Motor neuron (in vitro differentiated cells): ENCODE data around the gene GNB3. TPM values are rescaled to one million over a fixed set of nuclear protein-coding genes. Genes with fewer than 3 reads are reported as not detected.
"Not testable (repeated sequence)": the region's sequence is repeated elsewhere in the genome, so short reads cannot be mapped to it uniquely, and the experiment has no call there.

Experiments
- ATAC-seq, 8 experiments: fragments of 200-7000 bp; cut with Tn5 transposase; replicated peaks in 6 of 8; 2 replicates each; pipeline ENCODE4 v1.8.0; 2021; ENCODE audit warnings: mild to moderate bottlenecking in 8 of 8, moderate library complexity in 8 of 8
- H3K27ac ChIP-seq, 2 donors: fragments of 250-450 bp; sonication (Bioruptor Pico); 2 replicates each; pipeline ENCODE4 v1.9.0; 2021; ENCODE audit warnings: antibody characterized with exemption in 2 of 2, mild to moderate bottlenecking in 2 of 2, moderate library complexity in 1 of 2
- H3K4me1 ChIP-seq, 2 donors: fragments of 250-450 bp; sonication (Bioruptor Pico); replicated peaks in 1 of 2; 2 replicates each; pipeline ENCODE4 v1.6.1; 2021; ENCODE audit warnings: antibody characterized with exemption in 2 of 2, mild to moderate bottlenecking in 2 of 2, moderate library complexity in 1 of 2
- H3K4me3 ChIP-seq, 5 donors: fragments of 250-450 bp; sonication (Bioruptor Pico); 2 replicates each; pipeline ENCODE4 v1.9.0; 2021; ENCODE audit warnings: antibody characterized with exemption in 5 of 5, mild to moderate bottlenecking in 5 of 5, moderate library complexity in 4 of 5
- WGBS, 10 experiments: fragments of 450-650 bp; shearing (Covaris generic); methylation state at CpG; one replicate each; pipeline ENCODE4 v1.0.0; 2022; 5-methylcytosine and 5-hydroxymethylcytosine counted together
- in situ Hi-C, 9 experiments: fragments of 400-800 bp; cut with MboI; loops; one replicate each; pipeline ENCODE4 v1.15.0; 2021; ENCODE audit warnings: low sequenced_read_pairs in 9 of 9, low pct_unique_long_range_greater_than_20kb in 2 of 9; ENCODE audit not compliant: unreplicated experiment in 9 of 9
- total RNA-seq, 8 experiments: library from RNA; unstranded; fragments of 300-600 nt; gene quantifications; 2 replicates each; pipeline versions ENCODE4 v1.2.3 to v1.2.4, GENCODE V29; 2022

GNB3 gene
- total RNA-seq, 8 experiments from 2014 or later = 1.1 to 8.4 (median 4.5) TPM

DNA sequence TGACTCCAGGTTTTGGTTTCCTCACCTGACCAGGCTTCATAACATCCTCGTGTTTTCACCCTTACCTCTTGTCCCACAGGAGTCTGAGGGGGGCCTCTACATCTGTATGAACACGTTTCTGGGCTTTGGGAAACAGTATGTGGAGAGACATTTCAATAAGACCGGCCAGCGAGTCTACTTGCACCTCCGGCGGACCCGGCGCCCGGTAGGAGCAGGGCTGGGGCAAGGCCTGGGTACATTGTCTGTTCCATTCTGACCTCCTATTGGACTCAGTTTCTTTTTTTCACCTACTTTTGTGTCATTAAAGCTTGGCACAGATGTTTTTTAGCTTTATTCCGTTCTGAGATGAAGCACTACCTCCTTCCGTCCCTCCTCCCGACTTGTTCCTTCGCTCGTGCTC, 14.6 kb downstream of the GNB3 start:
- H3K4me3 ChIP-seq = no peak overlapping the region
- peaks cover 11% of the 10 kb centered on the region in 2 donors for H3K4me1 ChIP-seq
- in situ Hi-C loops = no loop called here
- ATAC-seq = no peak
- WGBS, 10 experiments = 60 to 95% (median 86%) methylated on average over 1 to 13 of the region's 14 CpGs; no CpG with 5 or more reads in 3 of the 10 experiments
- no peak overlapping the region for H3K27ac ChIP-seq

DNA sequence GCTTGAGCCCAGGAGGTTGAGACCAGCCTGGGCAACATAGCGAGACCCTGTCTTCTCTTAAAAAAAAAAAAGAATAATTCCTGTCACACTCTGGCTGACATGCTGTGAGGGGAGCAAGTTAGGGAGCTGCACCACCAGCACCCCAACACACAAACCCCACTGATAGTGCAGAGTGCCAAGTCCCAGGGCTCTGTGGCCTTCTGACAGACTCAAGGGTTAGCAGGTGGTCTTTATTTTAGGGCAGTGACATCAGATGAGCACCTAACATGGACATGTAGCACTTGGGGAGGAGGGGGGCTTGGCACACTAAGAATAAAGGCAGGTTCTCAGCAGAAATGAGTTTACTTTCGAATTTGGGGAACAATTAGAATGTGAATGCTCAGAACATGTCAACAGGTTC, 18.1 kb downstream of the GNB3 start:
- H3K27ac ChIP-seq = no peak overlapping the region
- no peak overlapping the region for H3K4me3 ChIP-seq
- in situ Hi-C loops = no loop called here
- H3K4me1 ChIP-seq = peaks cover 3 to 5% of the 10 kb centered on the region in 2 donors
- ATAC-seq = no peak
- whole genome bisulfite sequencing, 10 experiments = 86 to 100% (median 100%) methylated on average over 1 to 2 of the region's 2 CpGs; no CpG with 5 or more reads in 6 of the 10 experiments

DNA sequence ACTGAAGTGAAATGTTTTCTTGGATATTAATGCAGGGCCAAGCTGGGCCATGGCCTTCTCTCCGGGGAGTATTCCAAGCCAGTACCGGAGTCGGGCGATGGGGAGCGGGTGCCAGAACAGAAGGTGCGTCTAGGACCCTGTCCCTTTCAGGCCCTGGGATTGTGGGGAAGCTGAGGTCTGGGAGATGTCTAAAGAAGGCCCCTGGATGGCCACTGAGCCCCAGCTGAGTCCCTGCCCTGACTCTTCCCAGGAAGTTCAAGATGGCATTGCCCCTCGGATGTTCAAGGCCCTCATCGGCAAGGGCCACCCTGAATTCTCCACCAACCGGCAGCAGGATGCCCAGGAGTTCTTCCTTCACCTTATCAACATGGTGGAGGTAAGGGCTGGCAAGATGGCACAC, 19.4 kb downstream of the GNB3 start:
- Histone ChIP-seq H3K27ac (no peak overlapping the region), H3K4me1 (no peaks in the 10 kb centered on the region), H3K4me3 (no peak overlapping the region)
- WGBS, 10 experiments = 100% methylated on average over 1 to 2 of the region's 9 CpGs; no CpG with 5 or more reads in 7 of the 10 experiments
- no peak for ATAC-seq
- in situ Hi-C loops = no loop called here

- H3K27ac ChIP-seq = no peak overlapping the region
- H3K4me3 ChIP-seq = no peak overlapping the region
- ATAC-seq = no peak
- WGBS, 10 experiments = 94 to 100% (median 100%) methylated on average over 1 to 5 of the region's 7 CpGs; no CpG with 5 or more reads in 4 of the 10 experiments
- in situ Hi-C loops = no loop called here
- no peaks in the 10 kb centered on the region for H3K4me1 ChIP-seq
These were observed 20.2 kb downstream of the GNB3 start for GRCh38 chr12:6860942-6861341.

DNA sequence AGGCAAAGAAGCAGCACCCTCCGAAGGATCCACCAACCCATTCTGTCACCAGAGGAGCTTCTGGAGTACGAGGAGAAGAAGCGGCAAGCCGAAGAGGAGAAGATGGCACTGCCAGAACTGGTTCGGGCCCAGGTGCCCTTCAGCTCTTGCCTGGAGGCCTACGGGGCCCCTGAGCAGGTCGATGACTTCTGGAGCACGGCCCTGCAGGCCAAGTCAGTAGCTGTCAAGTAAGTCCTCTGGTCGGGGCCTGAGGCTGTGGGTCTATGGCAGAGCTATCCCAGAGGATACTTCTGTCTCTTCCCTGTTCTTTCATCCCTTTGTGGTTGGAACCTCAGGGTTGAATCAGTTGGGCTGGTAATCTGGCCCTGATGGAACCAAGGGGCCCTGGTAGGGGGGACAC, 20.7 kb downstream of the GNB3 start:
- Histone ChIP-seq H3K4me1 (peaks cover 2% of the 10 kb centered on the region in 2 donors), H3K4me3 (no peak overlapping the region), H3K27ac (no peak overlapping the region)
- 95 to 100% (median 98%) methylated on average over 3 to 6 of the region's 9 CpGs; no CpG with 5 or more reads in 6 of the 10 experiments for WGBS, 10 experiments
- ATAC-seq = no peak
- in situ Hi-C loops = no loop called here

DNA sequence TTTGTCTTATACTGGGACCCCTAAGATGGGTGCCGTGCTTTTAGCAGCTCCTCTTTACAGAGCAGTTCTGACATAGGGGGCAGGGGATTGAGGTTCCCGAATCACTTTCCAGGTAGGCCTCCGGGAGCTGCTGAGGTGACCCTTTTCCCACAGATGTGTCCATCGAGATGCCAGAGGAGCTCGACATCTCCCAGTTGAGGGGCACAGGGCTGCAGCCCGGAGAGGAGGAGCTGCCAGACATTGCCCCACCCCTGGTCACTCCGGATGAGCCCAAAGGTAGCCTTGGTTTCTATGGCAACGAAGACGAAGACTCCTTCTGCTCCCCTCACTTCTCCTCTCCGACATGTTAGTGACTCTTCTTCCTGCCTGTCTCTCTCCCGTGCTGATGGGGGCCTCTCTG, 22.3 kb downstream of the GNB3 start:
- no peak overlapping the region for H3K27ac ChIP-seq
- ATAC-seq = no peak
- H3K4me1 ChIP-seq = peaks cover 8% of the 10 kb centered on the region in 2 donors
- in situ Hi-C loops = no loop called here
- no peak overlapping the region for H3K4me3 ChIP-seq
- 75 to 93% (median 90%) methylated on average over 2 to 10 of the region's 11 CpGs; no CpG with 5 or more reads in 5 of the 10 experiments for WGBS, 10 experiments

DNA sequence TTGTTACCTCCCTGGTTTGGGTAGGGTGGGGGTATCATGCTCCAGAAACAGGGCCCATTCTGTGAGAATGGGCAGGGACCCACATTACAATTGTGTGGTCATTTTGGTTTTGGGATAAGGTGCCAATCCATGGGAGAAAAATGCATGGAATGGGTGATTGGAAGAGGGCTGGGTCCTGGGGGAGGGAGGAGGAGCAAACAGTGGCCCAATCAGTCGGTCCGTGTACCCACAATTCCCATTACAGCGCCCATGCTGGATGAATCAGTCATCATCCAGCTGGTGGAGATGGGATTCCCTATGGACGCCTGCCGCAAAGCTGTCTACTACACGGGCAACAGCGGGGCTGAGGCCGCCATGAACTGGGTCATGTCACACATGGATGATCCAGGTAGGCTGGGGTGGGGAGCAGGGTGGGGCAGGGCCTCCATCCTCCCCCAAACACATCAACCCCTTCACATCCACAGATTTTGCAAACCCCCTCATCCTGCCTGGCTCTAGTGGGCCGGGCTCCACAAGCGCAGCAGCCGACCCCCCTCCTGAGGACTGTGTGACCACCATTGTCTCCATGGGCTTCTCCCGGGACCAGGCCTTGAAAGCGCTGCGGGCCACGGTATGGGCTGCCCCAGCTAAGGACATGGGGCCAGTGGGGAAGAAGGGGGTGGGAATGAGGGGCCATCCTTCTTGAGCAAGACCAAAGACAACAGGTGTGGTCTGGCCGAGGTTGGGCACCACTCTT, 23.0 kb downstream of the GNB3 start:
- no peak overlapping the region for H3K4me3 ChIP-seq
- in situ Hi-C loops = no loop called here
- WGBS, 10 experiments = 80 to 100% (median 95%) methylated on average over 1 to 4 of the region's 16 CpGs; no CpG with 5 or more reads in 6 of the 10 experiments
- no peak for ATAC-seq
- peaks cover 8% of the 10 kb centered on the region in 2 donors for H3K4me1 ChIP-seq
- H3K27ac ChIP-seq = no peak overlapping the region

- 67 to 100% (median 100%) methylated on average over 1 to 5 of the region's 5 CpGs; no CpG with 5 or more reads in 5 of the 10 experiments for WGBS, 10 experiments
- in situ Hi-C loops, ATAC-seq, H3K4me3 ChIP-seq, H3K27ac ChIP-seq: not testable (repeated sequence)
- peaks cover 17 to 19% of the 10 kb centered on the region in 2 donors for H3K4me1 ChIP-seq
These were observed 24.6 kb downstream of the GNB3 start for GRCh38 chr12:6865307-6865706.

DNA sequence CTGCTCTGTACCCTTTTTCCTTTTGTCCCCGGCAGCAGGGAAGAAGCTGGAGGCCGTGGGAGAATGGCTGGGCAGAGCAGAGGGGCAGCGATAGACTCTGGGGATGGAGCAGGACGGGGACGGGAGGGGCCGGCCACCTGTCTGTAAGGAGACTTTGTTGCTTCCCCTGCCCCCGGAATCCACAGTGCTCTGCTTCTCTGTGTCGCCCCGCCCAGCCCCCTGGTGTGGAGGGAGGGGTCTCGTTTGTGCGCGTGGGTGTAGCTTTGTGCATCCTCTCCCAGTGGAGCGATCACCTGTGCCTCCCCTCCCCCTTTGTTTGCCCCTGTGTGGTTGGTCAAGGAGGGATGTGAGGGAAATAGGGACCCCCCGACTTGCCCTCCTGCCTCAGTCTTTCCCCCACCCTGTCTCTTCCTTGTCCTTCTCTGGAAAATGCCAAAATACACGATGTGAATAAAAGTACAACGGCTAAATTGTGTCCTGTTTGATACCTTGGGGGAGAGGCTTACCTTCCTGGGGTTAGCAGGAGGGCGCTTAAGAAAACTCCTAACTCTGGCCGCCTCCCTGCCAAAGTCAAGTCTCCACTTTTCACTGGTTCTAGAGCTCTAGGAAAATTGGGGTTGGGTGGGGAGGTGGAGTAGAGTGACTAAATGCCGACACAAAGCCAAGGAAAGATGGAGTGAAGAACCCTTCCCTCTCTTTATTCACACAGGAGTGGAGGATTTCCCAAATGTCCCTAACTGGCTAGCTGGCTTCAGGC, 25.6 kb downstream of the GNB3 start:
- WGBS, 10 experiments = 56 to 70% (median 60%) methylated on average over 1 to 6 of the region's 19 CpGs; no CpG with 5 or more reads in 5 of the 10 experiments
- Histone ChIP-seq H3K4me3 (peak overlapping the region in 4 of 5 donors; percentile 83 to 94 (median 88)), H3K27ac (peak overlapping the region in 1 of 2 donors; percentile 76), H3K4me1 (peaks cover 17 to 19% of the 10 kb centered on the region in 2 donors)
- in situ Hi-C loops = no loop called here
- ATAC-seq = no peak

GRCh38 chr12:6866920-6867412, 26.2 kb downstream of the GNB3 start:
- 0 to 40% (median 0%) methylated on average over 1 to 4 of the region's 33 CpGs; no CpG with 5 or more reads in 5 of the 10 experiments for WGBS, 10 experiments
- ATAC-seq = peak; percentile 1 to 31 (median 14)
- H3K4me3 ChIP-seq = peak overlapping the region; percentile 83 to 95 (median 89)
- H3K27ac ChIP-seq = peak overlapping the region; percentile 50 to 76
- H3K4me1 ChIP-seq = peaks cover 21 to 23% of the 10 kb centered on the region in 2 donors
- in situ Hi-C loops = no loop called here

GRCh38 chr12:6867413-6868210, 26.9 kb downstream of the GNB3 start, which contains the start of gene TPI1:
Gene TPI1, plus strand, starts transcription at chr12:6867531. Its CDS starts 36 bp downstream, at chr12:6867567.
- H3K4me1 ChIP-seq = peaks cover 24 to 25% of the 10 kb centered on the region in 2 donors
- 0% methylated on average over 4 to 12 of the region's 86 CpGs; no CpG with 5 or more reads in 8 of the 10 experiments for WGBS, 10 experiments
- in situ Hi-C loops = no loop called here
- ATAC-seq = peak; percentile 73 to 80 (median 76)
- peak within 1 kb of the TSS; percentile 83 to 95 (median 89) for H3K4me3 ChIP-seq
- peak within 1 kb of the TSS; percentile 76 to 77 for H3K27ac ChIP-seq

DNA sequence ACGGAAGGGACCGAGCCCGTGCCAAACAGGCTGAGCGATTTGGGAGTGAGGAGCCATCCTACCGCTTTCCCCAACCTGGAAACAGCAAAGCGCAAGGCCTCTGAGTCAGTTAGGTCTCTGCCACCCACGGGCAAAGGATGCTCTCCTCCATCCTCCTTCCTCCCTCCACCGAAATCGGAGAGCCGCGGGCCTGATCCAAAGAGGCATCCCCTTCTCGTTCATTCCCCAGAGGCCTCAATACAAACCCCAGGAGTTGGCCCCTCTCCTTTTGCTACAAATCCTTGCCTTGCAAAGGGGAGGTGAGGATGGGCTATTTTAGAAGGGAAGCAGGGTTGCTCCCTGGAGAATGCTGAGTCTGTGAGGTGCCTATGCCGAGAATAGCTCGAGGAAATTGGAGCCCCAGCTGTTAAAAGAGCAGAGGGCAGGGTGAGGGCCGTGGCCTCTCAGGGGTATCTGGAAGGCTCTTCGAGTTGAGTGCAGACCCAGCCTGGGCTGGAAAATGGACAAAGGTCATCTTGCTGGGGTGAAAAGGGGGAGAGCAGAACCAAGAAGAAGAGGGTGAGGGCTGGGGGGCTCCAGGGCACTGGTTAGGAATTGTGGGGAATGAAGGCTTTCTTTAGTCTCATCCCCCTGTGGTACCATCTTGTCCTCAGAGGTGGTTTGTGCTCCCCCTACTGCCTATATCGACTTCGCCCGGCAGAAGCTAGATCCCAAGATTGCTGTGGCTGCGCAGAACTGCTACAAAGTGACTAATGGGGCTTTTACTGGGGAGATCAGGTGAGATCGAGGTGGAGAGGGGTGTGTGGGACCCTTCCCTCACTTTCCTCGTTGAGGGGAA, 27.7 kb downstream of the GNB3 start:
- ATAC-seq = no peak
- in situ Hi-C loops = no loop called here
- Histone ChIP-seq H3K4me3 (peak overlapping the region; percentile 83 to 95 (median 89)), H3K4me1 (peaks cover 24 to 25% of the 10 kb centered on the region in 2 donors), H3K27ac (peak overlapping the region; percentile 76 to 77)
- WGBS, 10 experiments = 0 to 33% (median 0%) methylated on average over 1 to 9 of the region's 22 CpGs; no CpG with 5 or more reads in 2 of the 10 experiments
